IPS-15b (cell line): Measurements from ENCODE around the gene MPZL3.

Experiments used
- H3K27me3 ChIP-seq: one replicate; pipeline ENCODE4 v1.6.1; 2013; ENCODE audit warnings: low read length; ENCODE audit not compliant: control insufficient read depth, insufficient read depth
- H3K36me3 ChIP-seq: one replicate; pipeline ENCODE4 v1.6.1; 2013; ENCODE audit warnings: low read length; ENCODE audit not compliant: control insufficient read depth, insufficient read depth
- H3K4me1 ChIP-seq: one replicate; pipeline ENCODE4 v1.6.1; 2013; ENCODE audit warnings: mild to moderate bottlenecking, low read length; ENCODE audit not compliant: control insufficient read depth, insufficient read depth
- H3K4me3 ChIP-seq: one replicate; pipeline ENCODE4 v1.5.1; 2013; ENCODE audit warnings: low read depth, low read length
- H3K9ac ChIP-seq: one replicate; pipeline ENCODE4 v1.6.1; 2013; ENCODE audit warnings: low read depth, mild to moderate bottlenecking, low read length
- H3K9me3 ChIP-seq: one replicate; pipeline ENCODE4 v1.6.1; 2013; ENCODE audit warnings: mild to moderate bottlenecking, low read length; ENCODE audit not compliant: control insufficient read depth, insufficient read depth

The MPZL3 gene

DNA sequence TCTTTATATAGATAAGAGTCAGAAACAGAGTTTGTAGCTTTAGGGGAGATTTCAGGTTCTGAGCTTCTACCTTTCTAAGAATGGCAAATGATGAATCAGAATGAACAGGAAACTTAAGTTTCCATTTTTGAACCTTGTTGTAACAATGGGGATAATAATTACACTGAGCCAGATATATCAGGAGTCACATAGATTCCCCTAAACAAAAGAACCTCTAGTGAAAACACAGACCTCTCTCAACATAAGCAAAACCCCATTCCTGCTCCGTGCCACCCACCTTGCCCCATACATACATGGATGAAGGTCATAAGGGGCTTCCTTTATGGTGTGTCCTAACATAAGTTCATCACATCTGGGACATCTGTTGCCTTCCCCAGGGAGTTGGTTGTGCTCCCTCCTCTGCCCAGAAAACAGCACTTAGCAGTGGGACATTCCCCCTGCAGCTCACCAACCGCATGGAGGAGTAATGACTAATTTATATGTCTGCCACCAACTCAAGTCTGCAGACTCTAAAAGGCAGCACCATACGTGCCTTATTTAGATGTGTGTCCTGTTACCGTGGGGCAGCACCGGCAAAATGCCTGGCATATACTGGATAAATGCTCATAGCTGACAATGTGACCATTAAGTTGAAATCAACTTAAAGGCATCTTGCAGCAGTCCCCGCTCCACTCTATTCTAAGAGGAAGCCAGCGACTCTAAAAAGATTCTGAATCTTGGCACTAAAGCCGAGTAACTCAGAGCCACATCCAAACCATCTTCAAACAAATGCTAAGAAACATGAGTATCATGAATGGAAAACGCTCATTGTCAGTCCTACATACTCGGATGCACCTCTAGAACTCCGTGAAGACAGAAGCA lies 35.3 kb downstream of the MPZL3 start:
- Histone ChIP-seq H3K36me3 (no peaks in the 10 kb centered on the region), H3K27me3 (no peaks in the 10 kb centered on the region), H3K4me3 (no peak overlapping the region), H3K9me3 (no peaks in the 10 kb centered on the region), H3K4me1 (peaks cover 16% of the 10 kb centered on the region), H3K9ac (no peak overlapping the region)

DNA sequence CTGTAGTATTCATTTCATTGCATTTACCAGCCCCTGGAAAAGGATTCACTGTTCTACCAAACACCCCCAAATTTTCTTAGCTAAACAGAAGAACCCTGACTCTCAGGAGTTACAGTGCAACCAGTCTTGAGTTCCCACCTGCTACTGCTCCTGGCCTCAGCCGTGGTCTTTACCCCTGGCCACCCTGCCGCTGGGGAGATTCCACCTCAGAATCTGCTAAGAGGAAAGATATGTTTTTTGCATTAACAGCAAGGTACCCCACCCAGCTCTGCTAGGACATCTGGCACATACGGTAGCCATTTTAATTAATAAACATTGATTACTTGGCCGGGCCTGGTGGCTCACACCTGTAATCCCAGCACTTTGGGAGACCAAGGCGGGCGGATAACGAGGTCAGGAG lies 36.4 kb downstream of the MPZL3 start:
- no peaks in the 10 kb centered on the region for H3K9me3 ChIP-seq
- H3K27me3 ChIP-seq, result no peaks in the 10 kb centered on the region
- no peak overlapping the region for H3K4me3 ChIP-seq
- H3K36me3 ChIP-seq, result no peaks in the 10 kb centered on the region
- peaks cover 26% of the 10 kb centered on the region for H3K4me1 ChIP-seq
- H3K9ac ChIP-seq, result no peak overlapping the region

- H3K4me3 ChIP-seq, result no peak overlapping the region
- no peaks in the 10 kb centered on the region for H3K36me3 ChIP-seq
- H3K4me1 ChIP-seq, result peaks cover 31% of the 10 kb centered on the region
- no peak overlapping the region for H3K9ac ChIP-seq
- no peaks in the 10 kb centered on the region for H3K9me3 ChIP-seq
- no peaks in the 10 kb centered on the region for H3K27me3 ChIP-seq
Observed at GRCh38 chr11:118215262-118215661, 36.9 kb downstream of the MPZL3 start.

DNA sequence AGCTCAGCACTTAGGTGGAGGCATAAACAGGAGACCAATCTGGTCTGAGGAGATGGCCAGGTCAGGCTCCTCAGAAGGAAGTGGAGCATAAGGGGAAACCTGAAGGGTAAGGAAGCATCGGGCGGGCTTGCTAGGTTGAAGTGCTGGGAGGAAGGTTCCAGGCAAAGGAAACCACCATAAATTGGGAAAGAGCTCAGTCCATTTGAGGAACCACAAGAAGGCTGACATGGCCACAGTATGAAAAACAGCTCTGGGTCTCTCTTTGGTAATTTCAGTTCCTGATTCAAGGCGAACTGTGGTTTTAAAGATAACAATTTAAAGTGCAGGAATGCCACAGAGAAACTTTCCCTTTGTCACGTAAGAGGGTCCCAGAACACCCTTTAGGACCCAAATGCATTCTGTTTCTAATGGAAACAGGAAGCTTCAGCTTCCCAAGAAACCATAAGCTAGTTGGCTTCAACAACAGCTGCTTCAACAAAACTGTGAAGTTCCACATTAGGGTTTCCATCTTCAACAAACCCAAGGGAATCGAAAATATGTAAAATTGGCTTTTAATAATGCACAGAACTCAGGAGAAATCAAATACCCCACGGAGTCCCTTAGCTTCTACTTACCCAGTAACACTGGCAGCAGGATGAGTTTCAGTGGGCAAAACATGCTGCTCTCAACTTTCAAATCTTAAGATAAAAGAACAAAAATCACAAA lies 37.8 kb downstream of the MPZL3 start:
- H3K4me3 ChIP-seq, result no peak overlapping the region
- no peaks in the 10 kb centered on the region for H3K9me3 ChIP-seq
- no peaks in the 10 kb centered on the region for H3K36me3 ChIP-seq
- no peak overlapping the region for H3K9ac ChIP-seq
- no peaks in the 10 kb centered on the region for H3K27me3 ChIP-seq
- peaks cover 31% of the 10 kb centered on the region for H3K4me1 ChIP-seq

GRCh38 chr11:118213781-118214180 lies 38.4 kb downstream of the MPZL3 start:
- Histone ChIP-seq H3K36me3 (no peaks in the 10 kb centered on the region), H3K4me1 (peaks cover 31% of the 10 kb centered on the region), H3K9me3 (no peaks in the 10 kb centered on the region), H3K9ac (no peak overlapping the region), H3K4me3 (no peak overlapping the region), H3K27me3 (no peaks in the 10 kb centered on the region)

DNA sequence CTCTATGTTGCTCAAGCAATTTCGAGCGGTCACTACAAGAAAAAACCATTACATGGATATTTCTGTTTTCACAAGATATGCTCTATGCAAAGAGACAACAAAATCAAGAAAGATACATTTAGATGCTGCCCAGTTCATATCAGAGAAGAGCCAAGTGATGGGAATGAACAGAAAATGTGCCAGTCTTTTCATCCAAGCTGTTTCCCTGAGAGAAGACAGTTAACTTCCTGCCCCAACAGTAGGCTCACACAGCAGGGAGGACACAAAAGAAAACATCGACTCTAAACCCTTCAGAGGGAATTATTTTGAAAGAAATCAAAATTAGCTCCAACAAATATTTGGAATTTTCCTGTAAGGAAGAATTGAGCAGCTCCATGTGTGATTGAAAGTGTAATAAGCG lies 39.0 kb downstream of the MPZL3 start:
- Histone ChIP-seq H3K4me1 (peaks cover 31% of the 10 kb centered on the region), H3K9me3 (no peaks in the 10 kb centered on the region), H3K4me3 (no peak overlapping the region), H3K27me3 (no peaks in the 10 kb centered on the region), H3K36me3 (no peaks in the 10 kb centered on the region), H3K9ac (no peak overlapping the region)

- Histone ChIP-seq H3K9ac (no peak overlapping the region), H3K36me3 (no peaks in the 10 kb centered on the region), H3K4me3 (no peak overlapping the region), H3K4me1 (peaks cover 31% of the 10 kb centered on the region), H3K9me3 (no peaks in the 10 kb centered on the region), H3K27me3 (peaks cover 1% of the 10 kb centered on the region)
Observed at GRCh38 chr11:118212781-118213191, 39.4 kb downstream of the MPZL3 start.

GRCh38 chr11:118212131-118212725 lies 39.9 kb downstream of the MPZL3 start:
- Histone ChIP-seq H3K4me3 (no peak overlapping the region), H3K9me3 (no peaks in the 10 kb centered on the region), H3K36me3 (no peaks in the 10 kb centered on the region), H3K27me3 (peaks cover 3% of the 10 kb centered on the region), H3K4me1 (peaks cover 31% of the 10 kb centered on the region), H3K9ac (no peak overlapping the region)

DNA sequence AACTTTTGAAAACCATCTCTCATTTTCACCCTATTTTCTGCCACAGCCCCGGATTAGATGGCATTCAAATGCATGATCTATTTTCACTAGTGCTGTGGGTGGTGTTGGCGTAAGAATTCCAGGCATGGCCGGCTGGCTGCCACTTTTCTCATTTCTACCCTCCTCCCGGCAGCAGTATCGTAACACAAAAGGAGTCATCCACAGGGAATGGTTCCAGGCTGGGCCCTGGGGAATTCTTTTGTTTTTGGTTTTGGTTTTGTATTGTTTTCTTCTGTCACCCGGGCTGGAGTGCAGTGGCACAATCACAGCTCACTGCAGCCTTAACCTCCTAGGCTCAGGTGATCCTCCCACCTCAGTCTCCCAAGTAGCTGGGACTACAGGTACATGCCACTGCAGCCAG lies 41.2 kb downstream of the MPZL3 start:
- Histone ChIP-seq H3K27me3 (peaks cover 3% of the 10 kb centered on the region), H3K9ac (no peak overlapping the region), H3K36me3 (no peaks in the 10 kb centered on the region), H3K9me3 (no peaks in the 10 kb centered on the region), H3K4me3 (no peak overlapping the region), H3K4me1 (peaks cover 31% of the 10 kb centered on the region)

DNA sequence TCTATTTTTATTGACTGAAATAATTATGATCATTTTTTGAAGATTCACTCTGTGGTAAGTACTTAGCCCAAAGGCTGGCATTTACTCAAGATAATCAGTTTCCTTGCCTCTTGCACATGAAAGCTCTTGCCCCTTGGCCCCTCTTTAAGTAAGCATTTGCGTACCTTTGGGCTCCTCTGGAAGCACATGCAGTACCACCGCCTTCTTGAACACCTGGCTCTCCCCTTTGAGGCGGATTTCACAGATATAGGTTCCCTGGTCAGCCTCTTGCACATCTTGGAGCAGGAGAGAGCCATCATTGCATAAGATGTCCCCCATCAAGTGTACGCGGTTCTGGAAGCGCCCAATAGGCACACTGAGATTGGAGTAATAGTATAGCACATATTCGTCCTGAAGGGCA lies 41.8 kb downstream of the MPZL3 start:
- Histone ChIP-seq H3K27me3 (peaks cover 3% of the 10 kb centered on the region), H3K9ac (no peak overlapping the region), H3K36me3 (no peaks in the 10 kb centered on the region), H3K4me3 (no peak overlapping the region), H3K9me3 (no peaks in the 10 kb centered on the region), H3K4me1 (peaks cover 31% of the 10 kb centered on the region)

DNA sequence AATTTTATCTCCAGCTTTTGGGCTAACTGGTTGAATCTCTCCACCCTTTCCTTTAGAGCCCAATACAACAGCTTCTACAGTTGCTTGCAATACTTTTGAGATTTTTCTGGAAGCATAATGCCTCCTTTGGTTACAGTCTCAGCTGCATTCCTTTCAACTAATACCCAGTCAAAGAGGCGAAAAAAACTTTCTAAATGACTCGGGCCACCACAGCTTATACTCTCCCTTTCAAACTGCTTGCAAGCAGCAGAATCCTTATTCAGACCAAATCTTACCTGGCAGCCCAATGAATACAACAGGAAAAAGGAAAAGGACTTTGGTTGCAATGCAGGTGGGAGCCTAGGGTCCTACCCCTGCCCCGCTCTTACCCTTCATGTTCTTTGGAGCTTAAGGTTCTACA lies 43.1 kb downstream of the MPZL3 start:
- H3K4me1 ChIP-seq, result peaks cover 31% of the 10 kb centered on the region

GRCh38 chr11:118207079-118207478 lies 45.1 kb downstream of the MPZL3 start:
- H3K9me3 ChIP-seq, result no peaks in the 10 kb centered on the region
- no peak overlapping the region for H3K4me3 ChIP-seq
- peaks cover 17% of the 10 kb centered on the region for H3K4me1 ChIP-seq
- peaks cover 6% of the 10 kb centered on the region for H3K27me3 ChIP-seq
- no peaks in the 10 kb centered on the region for H3K36me3 ChIP-seq
- H3K9ac ChIP-seq, result no peak overlapping the region

More for the DNA sequence above, 43.1 kb downstream of the MPZL3 start:
- Histone ChIP-seq H3K36me3 (no peaks in the 10 kb centered on the region), H3K27me3 (peaks cover 3% of the 10 kb centered on the region), H3K9ac (no peak overlapping the region), H3K4me3 (no peak overlapping the region), H3K9me3 (no peaks in the 10 kb centered on the region)
